ENCODE results near the gene PNPLA2.

Gene PNPLA2

GRCh38 chr11:830295-831117, 11.8 kb downstream of the PNPLA2 start:
- no peaks in the 10 kb centered on the region for H3K9me3 ChIP-seq (ENCODE audit: control insufficient read depth in 5 of 5, low read length in 5 of 5)
- peaks cover 0 to 2% (median 0%) of the 10 kb centered on the region in 5 donors for H3K36me3 ChIP-seq (ENCODE audit: control insufficient read depth in 5 of 5, insufficient read depth in 5 of 5, low read length in 5 of 5)
- peaks cover 6 to 89% (median 80%) of the 10 kb centered on the region in 5 donors for H3K4me1 ChIP-seq (ENCODE audit: control insufficient read depth in 5 of 5, insufficient read depth in 5 of 5, low read length in 5 of 5)
- no peaks in the 10 kb centered on the region for H3K27me3 ChIP-seq (ENCODE audit: control insufficient read depth in 5 of 5, insufficient read depth in 4 of 5, low read length in 5 of 5)
- H3K27ac ChIP-seq (ENCODE audit: low read depth, low read length), result no peak overlapping the region
- no peak overlapping the region for H3K9ac ChIP-seq (ENCODE audit: low read length in 5 of 5)
- H3K4me3 ChIP-seq (ENCODE audit: low read depth in 1 of 5, low read length in 5 of 5), result peak overlapping the region in 4 of 5 donors; percentile 58 to 75 (median 64)

GRCh38 chr11:831118-831864, 12.6 kb downstream of the PNPLA2 start:
- H3K4me1 ChIP-seq (ENCODE audit: control insufficient read depth in 5 of 5, insufficient read depth in 5 of 5, low read length in 5 of 5), result peaks cover 6 to 85% (median 78%) of the 10 kb centered on the region in 5 donors
- no peak overlapping the region for H3K27ac ChIP-seq (ENCODE audit: low read depth, low read length)
- H3K9ac ChIP-seq (ENCODE audit: low read length in 5 of 5), result no peak overlapping the region
- H3K27me3 ChIP-seq (ENCODE audit: control insufficient read depth in 5 of 5, insufficient read depth in 4 of 5, low read length in 5 of 5), result no peaks in the 10 kb centered on the region
- peak overlapping the region in 2 of 5 donors; percentile 58 to 73 for H3K4me3 ChIP-seq (ENCODE audit: low read depth in 1 of 5, low read length in 5 of 5)
- H3K9me3 ChIP-seq (ENCODE audit: control insufficient read depth in 5 of 5, low read length in 5 of 5), result no peaks in the 10 kb centered on the region
- peaks cover 0 to 3% (median 3%) of the 10 kb centered on the region in 5 donors for H3K36me3 ChIP-seq (ENCODE audit: control insufficient read depth in 5 of 5, insufficient read depth in 5 of 5, low read length in 5 of 5)

GRCh38 chr11:831961-832528, 13.3 kb downstream of the PNPLA2 start:
- no peaks in the 10 kb centered on the region for H3K9me3 ChIP-seq (ENCODE audit: control insufficient read depth in 5 of 5, low read length in 5 of 5)
- H3K36me3 ChIP-seq (ENCODE audit: control insufficient read depth in 5 of 5, insufficient read depth in 5 of 5, low read length in 5 of 5), result peaks cover 0 to 11% (median 10%) of the 10 kb centered on the region in 5 donors
- no peaks in the 10 kb centered on the region for H3K27me3 ChIP-seq (ENCODE audit: control insufficient read depth in 5 of 5, insufficient read depth in 4 of 5, low read length in 5 of 5)
- peak overlapping the region in 3 of 5 donors; percentile 16 to 74 (median 53) for H3K9ac ChIP-seq (ENCODE audit: low read length in 5 of 5)
- peaks cover 6 to 83% (median 75%) of the 10 kb centered on the region in 5 donors for H3K4me1 ChIP-seq (ENCODE audit: control insufficient read depth in 5 of 5, insufficient read depth in 5 of 5, low read length in 5 of 5)
- no peak overlapping the region for H3K27ac ChIP-seq (ENCODE audit: low read depth, low read length)
- peak overlapping the region in 4 of 5 donors; percentile 36 to 73 (median 65) for H3K4me3 ChIP-seq (ENCODE audit: low read depth in 1 of 5, low read length in 5 of 5)

GRCh38 chr11:832529-833113, 13.9 kb downstream of the PNPLA2 start, which contains the start of gene CD151:
TSS of gene CD151 (plus strand) at chr11:832952. CDS start at chr11:836070, 3,118 bp downstream.
- no peaks in the 10 kb centered on the region for H3K27me3 ChIP-seq (ENCODE audit: control insufficient read depth in 5 of 5, insufficient read depth in 4 of 5, low read length in 5 of 5)
- peaks cover 6 to 84% (median 71%) of the 10 kb centered on the region in 5 donors for H3K4me1 ChIP-seq (ENCODE audit: control insufficient read depth in 5 of 5, insufficient read depth in 5 of 5, low read length in 5 of 5)

GRCh38 chr11:833114-833791, 14.5 kb downstream of the PNPLA2 start:
- H3K4me3 ChIP-seq (ENCODE audit: low read depth in 1 of 5, low read length in 5 of 5), result peak overlapping the region; percentile 69 to 81 (median 77)
- no peaks in the 10 kb centered on the region for H3K27me3 ChIP-seq (ENCODE audit: control insufficient read depth in 5 of 5, insufficient read depth in 4 of 5, low read length in 5 of 5)
- H3K9ac ChIP-seq (ENCODE audit: low read length in 5 of 5), result peak overlapping the region; percentile 64 to 95 (median 77)
- H3K27ac ChIP-seq (ENCODE audit: low read depth, low read length), result peak overlapping the region; percentile 94
- peaks cover 0 to 22% (median 22%) of the 10 kb centered on the region in 5 donors for H3K36me3 ChIP-seq (ENCODE audit: control insufficient read depth in 5 of 5, insufficient read depth in 5 of 5, low read length in 5 of 5)
- H3K9me3 ChIP-seq (ENCODE audit: control insufficient read depth in 5 of 5, low read length in 5 of 5), result no peaks in the 10 kb centered on the region
- peaks cover 6 to 82% (median 68%) of the 10 kb centered on the region in 5 donors for H3K4me1 ChIP-seq (ENCODE audit: control insufficient read depth in 5 of 5, insufficient read depth in 5 of 5, low read length in 5 of 5)

More at GRCh38 chr11:832529-833113, 13.9 kb downstream of the PNPLA2 start, which contains the start of gene CD151:
- Histone ChIP-seq H3K27ac (ENCODE audit: low read depth, low read length) (peak within 1 kb of the TSS; percentile 94), H3K36me3 (ENCODE audit: control insufficient read depth in 5 of 5, insufficient read depth in 5 of 5, low read length in 5 of 5) (peaks cover 0 to 17% (median 16%) of the 10 kb centered on the region in 5 donors), H3K9me3 (ENCODE audit: control insufficient read depth in 5 of 5, low read length in 5 of 5) (no peaks in the 10 kb centered on the region), H3K4me3 (ENCODE audit: low read depth in 1 of 5, low read length in 5 of 5) (peak within 1 kb of the TSS; percentile 70 to 81 (median 77)), H3K9ac (ENCODE audit: low read length in 5 of 5) (peak within 1 kb of the TSS; percentile 64 to 95 (median 77))

GRCh38 chr11:833849-834311, 15.2 kb downstream of the PNPLA2 start:
- Histone ChIP-seq H3K9me3 (ENCODE audit: control insufficient read depth in 5 of 5, low read length in 5 of 5) (no peaks in the 10 kb centered on the region), H3K9ac (ENCODE audit: low read length in 5 of 5) (peak overlapping the region; percentile 68 to 95 (median 77)), H3K27ac (ENCODE audit: low read depth, low read length) (peak overlapping the region; percentile 94), H3K4me3 (ENCODE audit: low read depth in 1 of 5, low read length in 5 of 5) (peak overlapping the region; percentile 69 to 81 (median 77)), H3K4me1 (ENCODE audit: control insufficient read depth in 5 of 5, insufficient read depth in 5 of 5, low read length in 5 of 5) (peaks cover 6 to 82% (median 65%) of the 10 kb centered on the region in 5 donors), H3K27me3 (ENCODE audit: control insufficient read depth in 5 of 5, insufficient read depth in 4 of 5, low read length in 5 of 5) (no peaks in the 10 kb centered on the region), H3K36me3 (ENCODE audit: control insufficient read depth in 5 of 5, insufficient read depth in 5 of 5, low read length in 5 of 5) (peaks cover 0 to 29% (median 28%) of the 10 kb centered on the region in 5 donors)

GRCh38 chr11:834371-835316, 15.9 kb downstream of the PNPLA2 start:
- Histone ChIP-seq H3K36me3 (ENCODE audit: control insufficient read depth in 5 of 5, insufficient read depth in 5 of 5, low read length in 5 of 5) (peaks cover 0 to 36% (median 36%) of the 10 kb centered on the region in 5 donors), H3K4me3 (ENCODE audit: low read depth in 1 of 5, low read length in 5 of 5) (peak overlapping the region; percentile 47 to 81 (median 70)), H3K9ac (ENCODE audit: low read length in 5 of 5) (peak overlapping the region in 4 of 5 donors; percentile 61 to 95 (median 68)), H3K27ac (ENCODE audit: low read depth, low read length) (peak overlapping the region; percentile 94), H3K4me1 (ENCODE audit: control insufficient read depth in 5 of 5, insufficient read depth in 5 of 5, low read length in 5 of 5) (peaks cover 3 to 82% (median 62%) of the 10 kb centered on the region in 5 donors), H3K9me3 (ENCODE audit: control insufficient read depth in 5 of 5, low read length in 5 of 5) (no peaks in the 10 kb centered on the region), H3K27me3 (ENCODE audit: control insufficient read depth in 5 of 5, insufficient read depth in 4 of 5, low read length in 5 of 5) (no peaks in the 10 kb centered on the region)

- no peaks in the 10 kb centered on the region for H3K27me3 ChIP-seq (ENCODE audit: control insufficient read depth in 5 of 5, insufficient read depth in 4 of 5, low read length in 5 of 5)
- peaks cover 12 to 82% (median 60%) of the 10 kb centered on the region in 5 donors for H3K4me1 ChIP-seq (ENCODE audit: control insufficient read depth in 5 of 5, insufficient read depth in 5 of 5, low read length in 5 of 5)
- H3K27ac ChIP-seq (ENCODE audit: low read depth, low read length), result peak overlapping the region; percentile 23
- H3K9me3 ChIP-seq (ENCODE audit: control insufficient read depth in 5 of 5, low read length in 5 of 5), result no peaks in the 10 kb centered on the region
- no peak overlapping the region for H3K4me3 ChIP-seq (ENCODE audit: low read depth in 1 of 5, low read length in 5 of 5)
- no peak overlapping the region for H3K9ac ChIP-seq (ENCODE audit: low read length in 5 of 5)
- H3K36me3 ChIP-seq (ENCODE audit: control insufficient read depth in 5 of 5, insufficient read depth in 5 of 5, low read length in 5 of 5), result peaks cover 0 to 52% (median 47%) of the 10 kb centered on the region in 5 donors
Observed at GRCh38 chr11:836274-836673, 17.6 kb downstream of the PNPLA2 start.
